Measurements from ENCODE around the gene TMEM234. TPM values are rescaled to one million over a fixed set of nuclear protein-coding genes. Genes with fewer than 3 reads are reported as not detected.

The TMEM234 gene
- total and polyA plus RNA-seq, 10 of the 15 experiments (the other 5 are each of a cell fraction or from before 2014, with no cell fraction given) = 2.9 to 10.9 (median 6.4) TPM

DNA sequence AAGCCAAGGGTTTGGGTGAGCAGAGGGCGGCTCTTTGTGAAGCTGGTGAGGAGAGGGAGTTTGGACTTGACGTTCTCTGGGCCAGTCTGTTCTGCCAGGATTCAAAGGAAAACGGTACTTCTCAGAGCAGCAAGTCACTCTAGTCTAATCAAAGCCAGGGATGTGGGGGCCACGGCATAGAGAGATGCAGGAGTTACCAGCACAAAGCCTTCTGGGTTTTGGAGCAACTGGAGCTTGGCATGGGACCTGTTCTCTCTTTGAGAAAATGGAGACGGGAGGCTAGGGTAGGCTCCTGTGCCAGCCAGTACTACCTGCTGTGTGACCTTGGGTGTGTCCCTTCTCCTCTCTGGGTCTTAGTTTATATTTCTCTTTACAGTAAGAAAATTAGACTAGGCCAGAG, 40.6 kb downstream of the TMEM234 start:
- ChIA-PET CTCF (interaction anchor here (1.3 to 4.2 kb wide), 2 partner anchors 35 to 69 kb away, joined by 3 to 16 read pairs; no protein-coding TSS in a partner anchor), POLR2A (interaction anchor here (0.5 to 3.5 kb wide), 6 partner anchors 16 to 213 kb away, joined by 3 to 16 read pairs (median 6); partner anchors contain the start of genes BSDC1, CCDC28B, KHDRBS1 and TMEM39B), SMC1A (ENCODE audit: uncharacterized antibody, unreplicated experiment) (interaction anchor here (0.8 to 4.0 kb wide), 4 partner anchors 19 to 219 kb away, joined by 3 to 26 read pairs (median 5); partner anchors contain the start of genes CCDC28B and KPNA6), RAD21 (ENCODE audit: unreplicated experiment) (interaction anchor here (0.8 to 3.9 kb wide), 4 partner anchors 16 to 109 kb away, joined by 3 to 22 read pairs (median 12); partner anchors contain the start of genes CCDC28B and TMEM39B)
- Histone ChIP-seq H3K27me3 (replicated peaks in 1 of 2; ENCODE audit: control insufficient read depth in 2 of 2, insufficient read depth in 2 of 2, low read length in 1 of 2) (no peaks in the 10 kb centered on the region), H3K4me2 (ENCODE audit: control insufficient read depth, insufficient read depth) (peak overlapping the region; percentile 100), H2AFZ (ENCODE audit: control insufficient read depth, low read depth, low read length) (no peak overlapping the region), H3K79me2 (ENCODE audit: control insufficient read depth, insufficient read depth, low read length) (peaks cover 55% of the 10 kb centered on the region), H4K20me1 (ENCODE audit: control insufficient read depth, insufficient read depth) (no peaks in the 10 kb centered on the region; the same call in 1 of the 2 replicates), H3K36me3 (ENCODE audit: control insufficient read depth in 2 of 2, insufficient read depth in 2 of 2, low read length in 1 of 2) (peaks cover 4 to 24% of the 10 kb centered on the region in 2 experiments), H3K9ac (ENCODE audit: control insufficient read depth, insufficient read depth, low read length) (peak overlapping the region; percentile 90), H3K4me3 (peak overlapping the region; percentile 89), H3K9me3 (replicated peaks; ENCODE audit: control insufficient read depth, insufficient read depth, low read length) (no peaks in the 10 kb centered on the region), H3K4me1 (ENCODE audit: control insufficient read depth, insufficient read depth, low read length) (peaks cover 20% of the 10 kb centered on the region), H3K27ac (ENCODE audit: control insufficient read depth, insufficient read depth) (peak overlapping the region; percentile 85)
- WGBS (ENCODE audit: insufficient coverage, insufficient replicate concordance, low lambda C conversion rate, missing lambda C conversion rate) = 62% methylated on average over 5 of the region's 5 CpGs
- no peak for DNase-seq (ENCODE audit: low read depth, low spot score)
- in situ Hi-C loops (cut with MboI) = no loop called here
- no TSS peak for BruUV-seq (replicated peaks)
- no peak for ATAC-seq
- no peak for FAIRE-seq
- intact Hi-C loops (cut with micrococcal nuclease; ENCODE audit: unreplicated experiment) = loop anchor here (2.0 kb wide), 1 partner anchor 19 kb away; the partner anchor contains the start of gene CCDC28B
- TF ChIP-seq ZNF207 (IDR thresholded peaks at IDR 0.05; ENCODE audit: borderline replicate concordance) = no peak
- 0 out of 2 replicates have a peak, but pooled peaks have one; percentile 93 for TF ChIP-seq WRNIP1 (IDR thresholded peaks at IDR 0.05; ENCODE audit: borderline replicate concordance, low read depth, low read length)
- TF ChIP-seq, protein P1, sequence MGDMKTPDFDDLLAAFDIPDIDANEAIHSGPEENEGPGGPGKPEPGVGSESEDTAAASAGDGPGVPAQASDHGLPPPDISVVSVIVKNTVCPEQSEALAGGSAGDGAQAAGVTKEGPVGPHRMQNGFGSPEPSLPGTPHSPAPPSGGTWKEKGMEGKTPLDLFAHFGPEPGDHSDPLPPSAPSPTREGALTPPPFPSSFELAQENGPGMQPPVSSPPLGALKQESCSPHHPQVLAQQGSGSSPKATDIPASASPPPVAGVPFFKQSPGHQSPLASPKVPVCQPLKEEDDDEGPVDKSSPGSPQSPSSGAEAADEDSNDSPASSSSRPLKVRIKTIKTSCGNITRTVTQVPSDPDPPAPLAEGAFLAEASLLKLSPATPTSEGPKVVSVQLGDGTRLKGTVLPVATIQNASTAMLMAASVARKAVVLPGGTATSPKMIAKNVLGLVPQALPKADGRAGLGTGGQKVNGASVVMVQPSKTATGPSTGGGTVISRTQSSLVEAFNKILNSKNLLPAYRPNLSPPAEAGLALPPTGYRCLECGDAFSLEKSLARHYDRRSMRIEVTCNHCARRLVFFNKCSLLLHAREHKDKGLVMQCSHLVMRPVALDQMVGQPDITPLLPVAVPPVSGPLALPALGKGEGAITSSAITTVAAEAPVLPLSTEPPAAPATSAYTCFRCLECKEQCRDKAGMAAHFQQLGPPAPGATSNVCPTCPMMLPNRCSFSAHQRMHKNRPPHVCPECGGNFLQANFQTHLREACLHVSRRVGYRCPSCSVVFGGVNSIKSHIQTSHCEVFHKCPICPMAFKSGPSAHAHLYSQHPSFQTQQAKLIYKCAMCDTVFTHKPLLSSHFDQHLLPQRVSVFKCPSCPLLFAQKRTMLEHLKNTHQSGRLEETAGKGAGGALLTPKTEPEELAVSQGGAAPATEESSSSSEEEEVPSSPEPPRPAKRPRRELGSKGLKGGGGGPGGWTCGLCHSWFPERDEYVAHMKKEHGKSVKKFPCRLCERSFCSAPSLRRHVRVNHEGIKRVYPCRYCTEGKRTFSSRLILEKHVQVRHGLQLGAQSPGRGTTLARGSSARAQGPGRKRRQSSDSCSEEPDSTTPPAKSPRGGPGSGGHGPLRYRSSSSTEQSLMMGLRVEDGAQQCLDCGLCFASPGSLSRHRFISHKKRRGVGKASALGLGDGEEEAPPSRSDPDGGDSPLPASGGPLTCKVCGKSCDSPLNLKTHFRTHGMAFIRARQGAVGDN (IDR thresholded peaks at IDR 0.05) = no peak

Data from GM12878 (cell line).